ENCODE data around the gene MTRF1.

The MTRF1 gene

GRCh38 chr13:41220401-41220800, 43.0 kb downstream of the MTRF1 start:
- Histone ChIP-seq H3K9me3 (ENCODE audit: control insufficient read depth, low read length) (no peaks in the 10 kb centered on the region), H3K14ac (ENCODE audit: low read length in 2 of 2) (no peak overlapping the region), H3K4ac (ENCODE audit: low read depth in 1 of 2, low read length in 2 of 2) (no peak overlapping the region), H2AK5ac (ENCODE audit: low read length, severe bottlenecking) (no peak overlapping the region), H2BK120ac (ENCODE audit: low read depth, low read length) (no peak overlapping the region), H3K18ac (ENCODE audit: low read depth in 1 of 2, low read length in 2 of 2) (no peak overlapping the region), H4K91ac (ENCODE audit: low read length) (no peak overlapping the region), H3K79me1 (replicated peaks; ENCODE audit: low read length, poor library complexity, severe bottlenecking) (no peaks in the 10 kb centered on the region), H3K4me2 (ENCODE audit: low read length, poor library complexity, severe bottlenecking) (no peak overlapping the region), H4K8ac (ENCODE audit: low read length) (no peak overlapping the region), H3K27me3 (ENCODE audit: control insufficient read depth in 1 of 2, insufficient read depth in 1 of 2, low read length in 2 of 2) (no peaks in the 10 kb centered on the region), H2AFZ (ENCODE audit: low read depth, low read length) (no peak overlapping the region), H3K9ac (ENCODE audit: low read length) (no peak overlapping the region), H3K27ac (ENCODE audit: low read length, poor library complexity, severe bottlenecking) (peak overlapping the region; percentile 58), H2BK5ac (ENCODE audit: low read depth, low read length, poor library complexity, severe bottlenecking) (no peak overlapping the region), H3K4me3 (ENCODE audit: insufficient read depth in 1 of 2, low read depth in 1 of 2, low read length in 2 of 2) (no peak overlapping the region), H3K36me3 (ENCODE audit: control insufficient read depth in 1 of 2, insufficient read depth in 2 of 2, low read depth in 1 of 2, low read length in 2 of 2) (peaks cover 0 to 12% of the 10 kb centered on the region in 2 experiments), H3K23ac (ENCODE audit: low read length in 2 of 2) (no peak overlapping the region), H2BK12ac (ENCODE audit: low read length in 2 of 2) (no peak overlapping the region), H2BK15ac (ENCODE audit: low read depth, poor library complexity, severe bottlenecking) (no peak overlapping the region), H3K4me1 (ENCODE audit: control insufficient read depth, insufficient read depth, low read depth, low read length) (peaks cover 9% of the 10 kb centered on the region)
- DNase-seq, result no peak
- WGBS, result 94% methylated on average over 2 of the region's 3 CpGs

GRCh38 chr13:41216160-41216559, 47.2 kb downstream of the MTRF1 start:
- H3K18ac ChIP-seq (ENCODE audit: low read depth in 1 of 2, low read length in 2 of 2), result no peak overlapping the region
- H2AFZ ChIP-seq (ENCODE audit: low read depth, low read length), result no peak overlapping the region
- H2BK12ac ChIP-seq (ENCODE audit: low read length in 2 of 2), result no peak overlapping the region
- no peak for DNase-seq
- H3K9ac ChIP-seq (ENCODE audit: low read length), result no peak overlapping the region
- H3K27me3 ChIP-seq (ENCODE audit: control insufficient read depth in 1 of 2, insufficient read depth in 1 of 2, low read length in 2 of 2), result no peaks in the 10 kb centered on the region
- peaks cover 2% of the 10 kb centered on the region for H3K9me3 ChIP-seq (ENCODE audit: control insufficient read depth, low read length)
- no peak overlapping the region for H3K4ac ChIP-seq (ENCODE audit: low read depth in 1 of 2, low read length in 2 of 2)
- no peak overlapping the region for H4K8ac ChIP-seq (ENCODE audit: low read length)
- peaks cover 4% of the 10 kb centered on the region for H3K4me1 ChIP-seq (ENCODE audit: control insufficient read depth, insufficient read depth, low read depth, low read length)
- H2BK120ac ChIP-seq (ENCODE audit: low read depth, low read length), result no peak overlapping the region
- no peak overlapping the region for H2BK15ac ChIP-seq (ENCODE audit: low read depth, poor library complexity, severe bottlenecking)
- H2BK5ac ChIP-seq (ENCODE audit: low read depth, low read length, poor library complexity, severe bottlenecking), result no peak overlapping the region
- no peak overlapping the region for H3K27ac ChIP-seq (ENCODE audit: low read length, poor library complexity, severe bottlenecking)
- no peak overlapping the region for H3K23ac ChIP-seq (ENCODE audit: low read length in 2 of 2)
- H4K91ac ChIP-seq (ENCODE audit: low read length), result no peak overlapping the region
- no peak overlapping the region for H3K4me2 ChIP-seq (ENCODE audit: low read length, poor library complexity, severe bottlenecking)
- H3K14ac ChIP-seq (ENCODE audit: low read length in 2 of 2), result no peak overlapping the region
- H2AK5ac ChIP-seq (ENCODE audit: low read length, severe bottlenecking), result no peak overlapping the region
- no peaks in the 10 kb centered on the region for H3K79me1 ChIP-seq (replicated peaks; ENCODE audit: low read length, poor library complexity, severe bottlenecking)
- H3K36me3 ChIP-seq (ENCODE audit: control insufficient read depth in 1 of 2, insufficient read depth in 2 of 2, low read depth in 1 of 2, low read length in 2 of 2), result peaks cover 7 to 11% of the 10 kb centered on the region in 2 experiments
- H3K4me3 ChIP-seq (ENCODE audit: insufficient read depth in 1 of 2, low read depth in 1 of 2, low read length in 2 of 2), result no peak overlapping the region

DNA sequence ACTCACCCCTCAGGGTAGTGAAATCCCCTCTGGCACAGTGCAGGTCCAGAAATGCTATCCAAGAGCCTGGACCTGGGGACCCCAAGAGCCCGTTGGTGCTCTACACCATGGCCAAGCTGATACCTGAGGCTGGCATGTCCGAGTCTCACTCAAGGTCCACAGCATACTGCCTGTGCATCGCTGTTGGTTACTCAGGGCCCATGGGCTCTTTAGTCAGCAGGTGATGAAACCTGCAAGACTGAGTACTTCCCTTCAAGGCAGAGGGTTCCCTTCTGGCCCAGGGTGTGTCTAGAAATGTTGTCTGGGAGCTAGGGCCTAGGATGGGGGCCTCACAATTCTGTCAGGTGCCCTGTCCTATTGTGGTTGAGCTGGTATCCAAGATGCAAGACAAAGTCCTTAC, 49.5 kb downstream of the MTRF1 start:
- H3K9me3 ChIP-seq (ENCODE audit: control insufficient read depth, low read length), result peaks cover 7% of the 10 kb centered on the region
- no peak overlapping the region for H3K9ac ChIP-seq (ENCODE audit: low read length)
- no peak overlapping the region for H3K14ac ChIP-seq (ENCODE audit: low read length in 2 of 2)
- no peak overlapping the region for H3K4ac ChIP-seq (ENCODE audit: low read depth in 1 of 2, low read length in 2 of 2)
- H3K36me3 ChIP-seq (ENCODE audit: control insufficient read depth in 1 of 2, insufficient read depth in 2 of 2, low read depth in 1 of 2, low read length in 2 of 2), result peaks cover 5 to 7% of the 10 kb centered on the region in 2 experiments
- no peaks in the 10 kb centered on the region for H3K27me3 ChIP-seq (ENCODE audit: control insufficient read depth in 1 of 2, insufficient read depth in 1 of 2, low read length in 2 of 2)
- H2BK12ac ChIP-seq (ENCODE audit: low read length in 2 of 2), result no peak overlapping the region
- no peak overlapping the region for H3K4me3 ChIP-seq (ENCODE audit: insufficient read depth in 1 of 2, low read depth in 1 of 2, low read length in 2 of 2)
- peaks cover 2% of the 10 kb centered on the region for H3K4me1 ChIP-seq (ENCODE audit: control insufficient read depth, insufficient read depth, low read depth, low read length)
- no peak overlapping the region for H2AFZ ChIP-seq (ENCODE audit: low read depth, low read length)
- no peak overlapping the region for H3K18ac ChIP-seq (ENCODE audit: low read depth in 1 of 2, low read length in 2 of 2)
- 63% methylated on average over 3 of the region's 3 CpGs for WGBS
- H2BK120ac ChIP-seq (ENCODE audit: low read depth, low read length), result no peak overlapping the region
- H3K79me1 ChIP-seq (replicated peaks; ENCODE audit: low read length, poor library complexity, severe bottlenecking), result no peaks in the 10 kb centered on the region
- no peak for DNase-seq
- H3K4me2 ChIP-seq (ENCODE audit: low read length, poor library complexity, severe bottlenecking), result no peak overlapping the region
- H3K27ac ChIP-seq (ENCODE audit: low read length, poor library complexity, severe bottlenecking), result no peak overlapping the region
- no peak overlapping the region for H4K91ac ChIP-seq (ENCODE audit: low read length)
- H2BK5ac ChIP-seq (ENCODE audit: low read depth, low read length, poor library complexity, severe bottlenecking), result no peak overlapping the region
- no peak overlapping the region for H3K23ac ChIP-seq (ENCODE audit: low read length in 2 of 2)
- H4K8ac ChIP-seq (ENCODE audit: low read length), result no peak overlapping the region
- H2BK15ac ChIP-seq (ENCODE audit: low read depth, poor library complexity, severe bottlenecking), result no peak overlapping the region
- H2AK5ac ChIP-seq (ENCODE audit: low read length, severe bottlenecking), result no peak overlapping the region

DNA sequence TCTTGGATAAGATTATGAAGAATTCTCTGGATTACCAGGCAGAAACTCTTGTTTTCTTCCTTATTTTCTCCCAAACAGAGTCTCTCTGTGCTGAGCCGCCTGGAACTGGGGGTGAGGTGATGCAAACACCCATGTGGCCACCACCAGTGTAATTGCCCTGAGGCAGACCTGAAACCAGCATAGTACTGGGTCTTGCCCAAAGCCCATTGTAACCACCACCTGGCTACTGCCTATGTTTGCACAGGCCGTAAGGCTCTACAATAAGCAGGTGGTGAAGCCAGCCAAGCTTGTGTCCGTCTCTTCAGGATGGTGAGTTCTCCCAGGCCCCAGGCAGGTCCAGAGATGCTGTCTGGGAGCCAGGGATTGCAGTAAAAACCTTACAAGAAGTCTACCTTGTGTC, 50.1 kb downstream of the MTRF1 start:
- H2BK5ac ChIP-seq (ENCODE audit: low read depth, low read length, poor library complexity, severe bottlenecking), result no peak overlapping the region
- no peak overlapping the region for H3K4me2 ChIP-seq (ENCODE audit: low read length, poor library complexity, severe bottlenecking)
- peaks cover 10% of the 10 kb centered on the region for H3K9me3 ChIP-seq (ENCODE audit: control insufficient read depth, low read length)
- H2BK120ac ChIP-seq (ENCODE audit: low read depth, low read length), result no peak overlapping the region
- DNase-seq, result no peak
- no peak overlapping the region for H3K18ac ChIP-seq (ENCODE audit: low read depth in 1 of 2, low read length in 2 of 2)
- no peak overlapping the region for H4K91ac ChIP-seq (ENCODE audit: low read length)
- H3K9ac ChIP-seq (ENCODE audit: low read length), result no peak overlapping the region
- H3K36me3 ChIP-seq (ENCODE audit: control insufficient read depth in 1 of 2, insufficient read depth in 2 of 2, low read depth in 1 of 2, low read length in 2 of 2), result peaks cover 5 to 7% of the 10 kb centered on the region in 2 experiments
- no peak overlapping the region for H3K23ac ChIP-seq (ENCODE audit: low read length in 2 of 2)
- no peak overlapping the region for H2BK12ac ChIP-seq (ENCODE audit: low read length in 2 of 2)
- H2AFZ ChIP-seq (ENCODE audit: low read depth, low read length), result no peak overlapping the region
- peaks cover 2% of the 10 kb centered on the region for H3K4me1 ChIP-seq (ENCODE audit: control insufficient read depth, insufficient read depth, low read depth, low read length)
- WGBS, result 90% methylated on average over 3 of the region's 3 CpGs
- H3K27me3 ChIP-seq (ENCODE audit: control insufficient read depth in 1 of 2, insufficient read depth in 1 of 2, low read length in 2 of 2), result no peaks in the 10 kb centered on the region
- peak overlapping the region in 1 of 2 experiments; percentile 28 for H3K4me3 ChIP-seq (ENCODE audit: insufficient read depth in 1 of 2, low read depth in 1 of 2, low read length in 2 of 2)
- H4K8ac ChIP-seq (ENCODE audit: low read length), result no peak overlapping the region
- no peaks in the 10 kb centered on the region for H3K79me1 ChIP-seq (replicated peaks; ENCODE audit: low read length, poor library complexity, severe bottlenecking)
- no peak overlapping the region for H3K27ac ChIP-seq (ENCODE audit: low read length, poor library complexity, severe bottlenecking)
- H2BK15ac ChIP-seq (ENCODE audit: low read depth, poor library complexity, severe bottlenecking), result no peak overlapping the region
- H3K14ac ChIP-seq (ENCODE audit: low read length in 2 of 2), result no peak overlapping the region
- no peak overlapping the region for H2AK5ac ChIP-seq (ENCODE audit: low read length, severe bottlenecking)
- H3K4ac ChIP-seq (ENCODE audit: low read depth in 1 of 2, low read length in 2 of 2), result no peak overlapping the region
